WTC11 (cell line): ENCODE results near the gene ADM.

Source experiments
- AFF4 ChIP-seq: sonication (generic); formaldehyde crosslinking; IDR thresholded peaks from 2 replicates; pipeline ENCODE4 v1.8.1; 2023; ENCODE audit warnings: mild to moderate bottlenecking, missing genetic modification reagents, borderline replicate concordance
- ATF6 ChIP-seq: sonication (generic); formaldehyde crosslinking; IDR thresholded peaks from 2 replicates; pipeline ENCODE4 v1.8.1; 2023; ENCODE audit warnings: mild to moderate bottlenecking, missing genetic modification reagents
- CREB1 ChIP-seq: sonication (generic); formaldehyde crosslinking; IDR thresholded peaks from 2 replicates; pipeline ENCODE4 v1.8.0; 2023; ENCODE audit warnings: mild to moderate bottlenecking, missing genetic modification reagents
- CREM ChIP-seq: sonication (generic); formaldehyde crosslinking; IDR thresholded peaks from 2 replicates; pipeline ENCODE4 v1.8.1; 2022; ENCODE audit warnings: mild to moderate bottlenecking, missing genetic modification reagents, moderate library complexity
- CTCF ChIP-seq: fragments of 200-600 bp; IDR thresholded peaks from 2 replicates; pipeline ENCODE4 v1.8.0; 2022; ENCODE audit warnings: antibody characterized with exemption
- FOXP4 ChIP-seq: sonication (generic); formaldehyde crosslinking; IDR thresholded peaks from 2 replicates; pipeline ENCODE4 v1.8.0; 2022; ENCODE audit warnings: mild to moderate bottlenecking, missing genetic modification reagents
- KAT7 ChIP-seq: sonication (generic); formaldehyde crosslinking; IDR thresholded peaks from 2 replicates; pipeline ENCODE4 v1.8.1; 2023; ENCODE audit warnings: missing genetic modification reagents, mild to moderate bottlenecking, borderline replicate concordance
- NR2C2 ChIP-seq: sonication (generic); formaldehyde crosslinking; IDR thresholded peaks from 2 replicates; pipeline ENCODE4 v1.8.0; 2022; ENCODE audit warnings: mild to moderate bottlenecking, missing genetic modification reagents
- RELA ChIP-seq: sonication (generic); formaldehyde crosslinking; IDR thresholded peaks from 2 replicates; pipeline ENCODE4 v1.8.1; 2022; ENCODE audit warnings: missing genetic modification reagents, mild to moderate bottlenecking, borderline replicate concordance
- RORB ChIP-seq: fragments of 250-450 bp; sonication (Bioruptor Pico); IDR thresholded peaks from 2 replicates; pipeline ENCODE4 v1.9.0; 2021; ENCODE audit warnings: mild to moderate bottlenecking
- TCF7 ChIP-seq: sonication (generic); formaldehyde crosslinking; IDR thresholded peaks from 2 replicates; pipeline ENCODE4 v1.8.0; 2022; ENCODE audit warnings: mild to moderate bottlenecking, low read depth, missing genetic modification reagents, moderate library complexity
- ZBTB21 ChIP-seq: sonication (generic); formaldehyde crosslinking; IDR thresholded peaks from 2 replicates; pipeline ENCODE4 v1.8.1; 2023; ENCODE audit warnings: mild to moderate bottlenecking, missing genetic modification reagents, borderline replicate concordance
- ZNF416 ChIP-seq: fragments of 250-450 bp; sonication (Bioruptor Pico); IDR thresholded peaks from 2 replicates; pipeline ENCODE4 v1.9.0; 2021; ENCODE audit warnings: mild to moderate bottlenecking, inconsistent platforms

- TF ChIP-seq RORB (CRISPR knock-in tag) (no peak), NR2C2 (CRISPR knock-in tag) (no peak), AFF4 (no peak), TCF7 (CRISPR knock-in tag) (no peak), FOXP4 (no peak), ATF6 (CRISPR knock-in tag) (no peak), CREM (no peak), CTCF (no peak), ZBTB21 (CRISPR knock-in tag) (no peak), ZNF416 (no peak), KAT7 (CRISPR knock-in tag) (no peak), CREB1 (no peak), RELA (CRISPR knock-in tag) (no peak)
These were observed 49.5 kb downstream of the ADM start for GRCh38 chr11:10354389-10354788.
